ENCODE data around the gene FEZ2.

Gene FEZ2

DNA sequence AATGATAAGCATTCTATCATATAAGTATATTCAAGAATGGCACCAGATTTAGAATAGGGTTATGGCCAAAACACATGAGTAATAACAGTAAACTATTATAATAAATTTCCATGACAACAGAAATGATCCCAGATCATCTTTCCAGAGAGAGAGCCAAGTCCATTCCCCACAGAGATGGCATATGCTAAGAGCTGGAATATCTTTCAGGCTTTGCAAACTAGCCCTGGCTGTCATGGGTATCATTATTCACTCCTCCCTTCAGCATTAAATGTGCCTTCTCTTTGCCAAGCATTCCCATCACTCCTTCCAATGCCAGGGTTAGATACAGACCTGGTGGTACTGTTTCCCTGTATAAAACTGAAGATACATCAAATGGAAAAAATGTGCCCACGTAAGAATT, 10.9 kb downstream of the FEZ2 start:
- DNase-seq (ENCODE audit: low read depth in 3 of 3): no peak

DNA sequence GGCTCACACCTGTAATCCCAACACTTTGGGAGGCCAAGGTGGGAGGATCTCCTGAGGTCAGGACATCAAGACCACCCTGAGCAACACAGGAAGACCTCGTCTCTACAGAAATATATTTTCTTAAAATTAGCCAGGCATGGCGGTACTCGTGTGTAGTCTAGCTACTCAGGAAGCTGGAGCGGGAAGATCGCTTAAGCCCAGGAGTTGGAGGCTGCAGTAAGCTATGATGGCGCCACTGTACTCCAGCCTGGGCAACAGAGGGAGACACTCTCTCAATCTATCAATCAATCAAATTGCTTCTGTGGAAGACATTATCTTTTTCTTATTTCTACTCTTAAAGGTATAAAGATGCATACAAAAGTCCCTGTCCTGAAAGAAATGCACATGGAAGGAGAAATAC, 11.3 kb downstream of the FEZ2 start:
- DNase-seq (ENCODE audit: low read depth in 3 of 3): no peak

DNA sequence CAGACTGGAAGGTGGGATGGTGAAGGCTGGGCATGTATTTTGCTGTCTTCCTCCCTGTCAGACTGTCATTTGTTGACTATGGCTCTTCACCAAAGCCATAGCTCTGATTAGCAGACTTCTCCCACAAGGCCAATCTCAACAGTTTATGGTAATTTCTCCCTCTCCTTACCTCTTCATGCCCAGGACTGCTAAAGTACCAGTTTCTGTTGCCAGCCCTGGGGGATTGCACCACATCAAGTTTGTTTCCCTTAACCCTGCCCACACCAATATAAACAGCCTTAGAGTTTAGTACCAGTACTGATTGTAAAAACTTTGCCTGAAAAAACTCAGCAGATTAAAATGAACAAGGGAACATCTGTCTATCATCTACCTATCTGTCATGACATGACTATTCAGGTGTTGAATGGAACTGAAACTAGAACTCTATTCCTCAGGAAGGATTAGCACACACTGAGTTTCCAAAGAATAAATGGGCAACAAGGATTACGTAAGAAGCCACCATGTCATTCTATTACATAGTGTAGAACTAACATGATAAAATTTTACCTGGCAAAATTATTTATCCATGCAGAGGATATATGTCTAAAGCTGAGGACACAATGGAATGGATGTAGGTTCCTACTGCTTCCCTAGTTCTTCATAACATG, 13.7 kb downstream of the FEZ2 start:
- no peak for DNase-seq (ENCODE audit: low read depth in 3 of 3)

DNA sequence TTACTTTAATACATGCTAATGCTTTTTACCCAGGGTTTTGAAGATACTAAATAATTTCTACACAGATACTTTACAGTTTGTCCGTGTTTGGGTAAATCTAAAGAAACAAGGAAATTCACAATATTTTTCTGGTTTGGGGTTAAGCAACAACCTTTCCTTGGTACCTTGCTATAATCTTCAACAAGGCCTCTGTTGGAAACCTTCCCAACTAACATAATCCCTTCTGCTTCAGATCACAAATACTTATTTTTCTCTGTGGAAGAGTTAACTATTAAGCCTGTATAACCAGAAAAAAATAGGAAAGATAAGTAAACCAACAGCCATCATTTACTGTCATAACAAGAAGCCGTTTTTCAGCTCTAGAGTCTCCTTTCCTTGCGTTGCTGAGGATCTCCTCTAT, 15.0 kb downstream of the FEZ2 start:
- DNase-seq (ENCODE audit: low read depth in 3 of 3): no peak

DNA sequence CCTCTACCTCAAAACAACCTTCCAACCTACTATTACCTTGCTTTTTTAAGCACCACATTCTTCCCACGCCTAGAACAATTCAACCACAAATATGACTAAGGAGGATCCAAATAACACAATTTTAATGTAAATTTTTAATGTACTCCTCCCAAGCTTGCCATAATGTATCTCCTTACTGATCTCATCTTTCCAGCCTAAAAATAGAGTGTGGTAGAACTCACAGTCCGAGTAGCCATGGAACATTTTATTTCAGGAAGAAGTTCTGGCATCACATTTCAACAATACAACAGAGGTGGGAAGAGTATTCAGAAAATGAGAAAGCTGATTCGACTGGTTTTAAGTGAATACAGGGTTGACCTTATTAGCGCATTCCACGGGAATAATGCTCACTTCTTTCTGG, 15.4 kb downstream of the FEZ2 start:
- no peak for DNase-seq (ENCODE audit: low read depth in 3 of 3)

DNA sequence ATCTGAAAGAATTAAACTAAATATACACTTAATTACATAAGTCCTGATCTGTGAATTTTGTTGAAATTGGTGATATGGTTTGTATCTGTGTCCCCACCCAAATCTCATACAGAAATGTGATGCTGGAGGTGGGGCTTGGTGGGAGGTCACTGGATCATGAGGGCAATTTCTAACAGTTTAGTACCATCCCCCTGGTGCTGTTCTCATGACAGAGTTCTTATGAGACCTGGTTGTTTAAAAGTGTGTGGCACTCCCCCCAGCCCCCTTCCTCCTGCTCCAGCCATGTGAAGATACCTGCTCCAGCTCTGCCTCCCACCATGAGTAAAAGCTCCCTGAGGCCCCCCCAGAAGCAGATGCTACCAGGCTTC, 18.7 kb downstream of the FEZ2 start:
- no peak for DNase-seq (ENCODE audit: low read depth in 3 of 3)

DNA sequence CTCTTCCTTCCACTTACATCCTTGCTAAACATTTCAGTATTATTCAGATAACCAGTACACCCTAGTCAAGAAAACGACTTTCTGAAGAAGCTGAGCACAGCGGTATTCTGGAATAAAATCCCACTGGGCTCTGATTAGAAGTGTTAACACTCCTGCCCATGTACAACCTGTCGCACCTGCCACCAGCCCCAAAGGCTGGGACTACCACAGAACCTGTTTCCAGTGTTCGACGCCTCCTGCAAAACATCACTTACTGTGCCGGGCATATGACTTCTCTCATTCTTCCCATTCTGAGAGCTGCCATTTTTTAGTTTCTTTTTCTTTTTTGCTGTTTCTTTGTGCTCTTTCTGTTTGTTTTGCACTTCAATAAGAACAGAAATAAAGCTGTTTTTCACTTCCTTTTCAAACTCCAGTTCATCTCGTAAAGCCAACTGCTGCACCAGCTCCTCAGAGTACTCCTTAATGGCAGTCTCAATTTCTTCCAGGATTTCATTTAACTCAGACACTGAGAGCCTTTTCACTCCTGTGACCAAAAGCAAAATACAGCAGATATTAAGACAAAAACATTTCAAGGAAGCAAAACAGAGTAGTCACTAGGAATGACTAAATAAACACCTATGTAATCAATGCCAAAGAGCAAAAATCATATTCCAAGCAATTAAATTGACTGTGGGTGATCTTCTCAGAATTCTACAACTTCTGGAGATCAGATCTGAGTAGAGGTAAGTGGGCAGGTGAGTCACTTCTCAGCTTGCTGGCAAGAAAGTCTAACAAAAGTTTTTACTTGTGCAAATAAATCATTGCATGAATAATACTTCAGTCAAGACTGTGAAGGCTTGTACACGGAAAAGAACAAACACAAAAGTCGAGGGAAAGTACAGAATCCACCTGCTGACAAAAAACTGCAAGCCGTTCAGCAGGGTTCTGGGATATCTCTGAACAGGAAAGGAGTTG, 19.3 kb downstream of the FEZ2 start:
- no peak for DNase-seq (ENCODE audit: low read depth in 3 of 3)

DNA sequence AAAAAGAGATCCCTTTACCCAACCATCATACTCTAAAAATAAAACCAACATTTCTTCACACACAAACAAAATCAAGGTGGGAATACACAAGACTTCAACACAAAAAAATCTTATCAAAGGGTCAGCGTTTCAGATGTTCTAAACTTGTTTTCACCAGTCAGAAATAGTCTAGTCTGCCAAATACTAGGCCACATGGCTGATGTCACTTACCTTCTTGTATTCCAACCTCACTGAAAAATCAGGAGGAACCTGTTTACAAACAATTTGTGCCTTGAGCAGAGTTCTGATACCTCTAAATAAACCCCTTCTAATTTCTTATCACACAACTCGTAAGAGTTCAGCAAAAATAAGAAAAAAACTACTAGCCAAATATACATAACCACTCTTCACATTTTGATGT, 20.1 kb downstream of the FEZ2 start:
- no peak for DNase-seq (ENCODE audit: low read depth in 3 of 3)

DNA sequence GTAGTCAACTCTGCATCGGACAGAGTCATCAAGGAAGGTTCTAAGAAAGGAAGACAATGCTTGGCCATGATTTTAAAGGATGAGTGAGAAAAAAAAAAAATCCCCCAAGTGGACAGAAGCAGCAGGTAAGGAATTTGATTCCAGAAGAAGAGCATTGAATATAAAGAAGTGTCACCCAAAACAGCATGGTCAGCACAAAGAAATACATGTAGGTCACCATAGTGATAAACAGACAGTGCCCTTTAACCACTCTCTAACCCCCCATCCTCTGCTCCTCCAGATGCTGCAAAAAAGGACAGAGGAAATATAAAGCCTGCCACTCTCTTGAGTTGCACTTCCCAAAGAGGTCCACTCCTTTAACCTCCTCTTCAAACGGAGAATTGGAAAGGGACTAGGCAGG, 23.4 kb downstream of the FEZ2 start:
- no peak for DNase-seq (ENCODE audit: low read depth in 3 of 3)

DNA sequence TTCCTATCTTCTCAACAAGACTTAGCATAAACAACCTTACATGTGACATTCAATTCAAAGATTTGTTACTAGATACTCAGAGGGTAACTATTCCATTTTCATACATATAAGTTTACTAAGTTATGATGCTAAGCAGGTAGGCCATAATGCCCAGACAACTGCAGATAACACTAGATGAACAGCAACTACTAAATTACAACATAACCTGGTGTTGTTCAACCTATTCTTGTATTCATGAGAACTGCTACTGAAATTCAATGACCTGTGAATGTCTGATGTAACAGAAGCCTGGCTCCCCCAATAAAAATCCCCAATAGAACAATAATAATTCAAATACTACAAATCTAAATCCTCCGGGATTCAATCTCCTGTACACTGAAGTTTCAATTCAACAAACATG, 24.8 kb downstream of the FEZ2 start:
- DNase-seq (ENCODE audit: low read depth in 3 of 3): no peak

DNA sequence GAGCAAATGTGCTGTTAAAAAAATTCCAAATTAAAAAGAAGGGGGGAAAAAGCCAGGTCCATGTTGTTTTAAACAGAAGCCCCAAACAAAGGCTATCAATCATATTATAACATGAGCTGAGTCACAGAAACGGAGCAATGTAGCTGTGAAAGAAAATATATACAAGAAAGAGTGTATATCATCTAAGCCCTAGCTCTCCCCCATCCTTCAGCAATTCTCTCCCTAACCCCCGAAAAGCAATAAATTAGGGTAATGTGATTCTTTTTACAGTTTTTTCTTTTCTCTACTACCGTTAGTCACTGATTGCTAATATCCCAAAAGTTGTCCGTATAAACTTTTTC, 25.3 kb downstream of the FEZ2 start:
- DNase-seq (ENCODE audit: low read depth in 3 of 3): no peak

DNA sequence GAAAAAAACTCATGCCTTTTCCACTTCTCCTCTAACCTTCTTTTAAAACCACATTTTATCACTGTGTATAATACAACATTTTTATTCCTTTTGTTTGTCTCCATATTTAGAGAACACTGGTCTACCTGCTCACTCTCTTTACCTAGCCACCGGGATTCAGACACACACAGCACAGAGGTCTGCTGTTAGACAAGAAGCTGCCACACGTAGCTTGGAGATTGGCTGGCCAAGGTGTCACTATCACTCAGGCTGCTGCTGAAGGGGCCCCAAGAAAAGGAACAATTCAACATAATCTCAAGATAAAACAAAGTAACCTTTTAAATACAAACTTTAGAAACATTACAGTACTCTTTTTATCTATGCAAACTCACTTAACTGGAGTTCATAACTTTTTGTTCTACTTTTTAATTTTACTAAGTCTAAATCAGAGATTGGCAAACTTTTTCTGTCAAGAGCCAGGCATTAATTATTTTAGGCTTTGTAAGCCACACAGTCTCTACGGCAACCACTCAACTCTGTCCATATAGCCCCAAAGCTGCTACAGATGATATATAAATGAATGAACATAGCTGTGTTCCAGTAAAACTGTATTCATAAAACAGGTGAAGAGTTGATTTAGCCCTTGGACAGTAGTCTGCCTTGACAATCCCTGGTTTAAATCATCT, 25.8 kb downstream of the FEZ2 start:
- no peak for DNase-seq (ENCODE audit: low read depth in 3 of 3)

DNA sequence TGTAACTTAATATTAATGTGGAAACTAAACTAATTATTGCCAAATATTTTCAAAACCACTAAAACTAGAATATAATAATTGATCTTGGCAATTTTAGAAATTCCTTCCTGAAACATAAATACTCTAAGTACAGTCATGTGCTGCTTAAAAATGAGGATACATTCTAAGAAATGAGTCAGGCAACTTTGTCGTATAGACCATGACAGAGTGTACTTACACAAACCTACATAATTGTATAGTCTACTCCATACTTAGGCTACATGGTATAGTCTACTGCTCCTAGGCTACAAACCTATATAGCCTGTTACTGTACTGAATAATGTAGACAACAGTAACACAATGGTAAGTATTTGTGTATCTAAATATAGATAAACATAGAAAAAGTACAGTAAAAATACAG, 27.6 kb downstream of the FEZ2 start:
- no peak for DNase-seq (ENCODE audit: low read depth in 3 of 3)

DNA sequence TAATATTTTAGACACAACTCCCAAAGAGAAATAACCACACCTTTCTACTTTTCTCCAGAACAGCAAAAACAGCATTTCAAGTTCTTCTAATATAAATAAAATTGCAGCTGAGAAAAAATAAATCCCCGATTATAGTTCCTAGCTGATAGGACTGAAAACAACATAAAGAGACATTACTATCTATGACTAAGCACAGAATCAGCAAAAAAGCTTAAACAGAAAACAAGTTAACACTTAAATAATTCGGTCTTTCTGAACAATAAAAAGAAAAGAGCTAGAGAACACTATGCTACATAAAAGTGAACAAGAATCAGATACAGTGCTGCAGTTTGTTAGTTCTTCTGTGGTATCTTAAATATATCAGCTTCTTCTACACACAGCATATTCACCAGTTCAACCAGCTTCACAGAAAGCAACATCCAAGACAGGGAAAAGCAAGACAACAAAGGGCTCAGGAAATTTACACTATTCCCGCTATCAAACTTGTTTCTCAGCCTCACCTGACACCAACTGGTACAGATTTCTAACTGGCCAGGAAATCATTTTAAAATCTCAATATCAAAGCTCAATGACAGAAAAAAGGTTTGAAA, 28.6 kb downstream of the FEZ2 start:
- DNase-seq (ENCODE audit: low read depth in 3 of 3): no peak

DNA sequence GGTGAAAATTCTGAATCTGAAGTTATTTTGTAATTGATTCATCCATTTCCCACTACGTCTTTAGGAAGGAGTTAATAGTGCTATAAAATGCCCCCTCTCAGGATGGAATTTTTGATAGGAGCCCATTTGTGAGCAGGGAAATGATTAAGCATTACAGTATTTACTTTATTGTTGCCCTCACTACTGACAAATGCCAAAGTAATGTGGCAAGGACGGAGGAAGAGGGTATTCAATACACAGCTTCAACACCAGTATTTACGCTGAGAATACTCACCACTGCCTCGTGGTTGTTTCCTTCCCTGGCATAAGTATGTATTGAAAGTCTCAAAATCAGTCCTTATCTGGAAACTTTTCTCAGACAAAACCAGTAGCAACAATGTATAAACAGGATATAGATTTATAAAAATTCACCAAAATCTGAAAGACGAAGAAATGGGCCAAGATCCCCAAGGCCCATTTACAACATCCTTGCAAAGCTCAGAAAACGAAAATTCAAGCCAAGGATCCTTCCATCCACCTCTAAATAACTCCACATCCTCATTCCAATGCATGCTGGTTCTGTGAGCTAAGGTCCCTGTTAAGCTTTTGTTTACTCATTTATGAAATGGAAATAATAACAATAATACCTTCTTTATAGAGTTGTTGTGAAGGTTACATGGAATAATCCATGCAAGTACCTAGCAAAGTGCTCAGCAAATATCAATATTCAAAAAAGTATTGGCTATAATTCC, 29.3 kb downstream of the FEZ2 start:
- DNase-seq (ENCODE audit: low read depth in 3 of 3): no peak

DNA sequence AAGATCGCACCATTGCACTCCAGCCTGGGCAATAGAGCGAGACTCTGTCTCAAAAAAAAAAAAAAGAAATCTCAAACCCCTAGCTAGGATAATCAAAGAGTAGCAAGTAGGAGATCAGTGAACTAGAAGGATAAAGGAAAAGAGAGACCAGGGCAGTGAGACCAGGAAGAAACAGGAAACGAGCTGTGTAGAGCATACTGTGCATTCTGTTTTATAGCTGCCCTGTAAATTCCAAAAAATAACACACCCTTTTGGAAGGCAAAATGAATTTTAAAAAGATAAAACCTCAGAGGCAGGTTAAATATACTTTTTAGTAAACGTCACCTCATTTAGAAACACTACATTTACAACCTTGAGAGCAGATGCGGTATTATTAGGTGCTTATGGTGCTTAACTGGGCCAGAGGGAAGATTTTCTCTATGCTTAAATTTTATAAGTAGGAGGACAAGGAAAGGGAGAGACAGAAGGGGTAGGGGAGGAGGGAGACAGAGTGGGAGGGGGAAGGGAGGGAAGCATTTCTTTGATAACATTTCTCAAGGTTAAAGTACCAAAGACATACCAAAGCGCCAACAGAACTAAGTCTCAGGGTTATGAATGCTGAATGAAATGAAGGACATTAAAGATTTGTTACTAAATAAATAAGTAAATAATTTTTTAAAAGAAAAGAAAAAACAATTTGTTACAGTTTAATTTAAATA, 30.1 kb downstream of the FEZ2 start:
- DNase-seq (ENCODE audit: low read depth in 3 of 3): no peak

DNA sequence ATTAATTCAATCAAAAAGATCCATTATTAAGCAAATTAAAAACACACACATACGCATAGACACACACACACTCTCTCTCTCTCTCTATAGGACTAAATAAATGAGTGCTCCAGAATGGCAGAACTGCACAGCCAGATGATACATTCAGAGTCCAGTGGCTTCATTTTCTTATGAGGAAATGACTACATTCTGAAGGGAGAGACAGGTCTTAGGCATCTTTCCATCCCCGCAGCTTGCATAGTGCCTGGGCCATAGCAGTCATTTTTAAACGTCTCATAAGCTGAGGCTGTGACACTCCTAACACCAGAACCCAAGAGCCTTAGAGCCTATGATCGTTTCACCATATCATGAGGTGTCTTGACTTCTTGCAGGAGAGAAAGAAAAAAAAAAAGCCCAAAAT, 31.1 kb downstream of the FEZ2 start:
- no peak for DNase-seq (ENCODE audit: low read depth in 3 of 3)

DNA sequence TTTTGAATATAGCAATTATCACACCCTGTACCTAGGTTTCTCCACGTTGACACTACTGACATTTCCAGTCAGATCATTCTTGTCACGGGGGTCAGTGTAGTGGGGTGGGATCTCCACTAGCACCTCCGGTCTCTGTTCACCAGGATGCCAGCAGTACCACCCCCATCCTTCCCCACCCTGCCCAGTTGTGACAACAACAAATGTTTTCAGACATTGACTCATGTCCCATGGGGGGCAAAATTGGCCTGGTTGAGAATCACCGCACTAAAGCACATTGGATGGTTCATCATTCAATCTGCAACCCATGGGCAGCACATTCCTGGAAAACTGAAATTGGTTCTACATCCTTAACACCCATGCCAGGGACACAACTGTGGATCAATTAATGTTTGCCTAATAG, 32.3 kb downstream of the FEZ2 start:
- DNase-seq (ENCODE audit: low read depth in 3 of 3): no peak

DNA sequence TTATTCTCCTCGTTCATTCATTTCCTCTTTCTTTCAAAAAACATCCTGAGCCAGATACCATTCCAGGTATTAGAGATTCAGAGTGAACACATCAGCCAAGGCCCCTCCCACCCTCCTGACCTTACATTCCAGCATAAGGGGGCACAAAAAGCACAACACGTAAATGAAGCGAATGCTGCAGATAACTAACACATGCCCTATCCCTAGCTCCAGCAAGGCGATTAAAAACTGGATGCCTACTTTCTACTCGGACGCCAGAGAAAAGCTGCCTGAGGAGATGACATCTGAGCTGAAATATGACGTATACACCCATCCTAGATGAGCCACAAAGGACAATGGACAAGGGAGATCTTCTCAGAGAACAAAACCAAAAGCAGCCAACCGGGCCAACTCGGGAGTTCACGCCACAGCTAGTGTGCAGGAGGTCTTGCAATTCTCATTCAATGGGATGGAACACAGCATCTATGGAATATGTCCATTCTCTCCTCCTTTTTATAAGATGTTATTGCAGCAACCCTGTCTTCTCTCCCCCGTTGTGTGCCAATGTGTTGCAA, 33.5 kb downstream of the FEZ2 start:
- DNase-seq (ENCODE audit: low read depth in 3 of 3): no peak

DNA sequence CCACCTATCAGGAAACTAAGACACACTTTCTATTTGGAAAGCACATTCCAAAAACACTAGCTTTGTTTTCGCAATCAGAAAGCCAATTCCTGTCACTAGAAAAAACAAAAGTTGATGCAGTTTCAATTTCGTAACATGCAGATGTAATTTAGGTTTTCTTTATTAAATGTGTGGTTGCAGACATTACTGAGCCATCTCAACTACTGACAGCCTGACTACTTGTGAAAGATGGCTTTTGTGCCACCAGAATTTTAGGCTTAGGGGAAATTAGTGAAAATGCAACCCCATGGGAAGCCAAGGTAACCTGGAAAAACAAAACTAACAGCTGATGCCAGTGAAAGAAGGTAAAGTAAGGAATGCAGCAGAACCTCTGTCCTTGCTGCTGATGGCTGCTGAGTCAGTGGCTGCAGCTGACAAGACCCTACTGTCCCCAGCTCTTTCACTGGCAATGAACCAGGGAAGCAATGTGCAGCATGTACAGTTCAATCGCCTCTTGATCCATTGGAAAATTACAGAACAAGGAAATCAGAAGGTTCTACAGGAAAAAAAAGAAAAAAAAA, 34.9 kb downstream of the FEZ2 start:
- DNase-seq (ENCODE audit: low read depth in 3 of 3): no peak

DNA sequence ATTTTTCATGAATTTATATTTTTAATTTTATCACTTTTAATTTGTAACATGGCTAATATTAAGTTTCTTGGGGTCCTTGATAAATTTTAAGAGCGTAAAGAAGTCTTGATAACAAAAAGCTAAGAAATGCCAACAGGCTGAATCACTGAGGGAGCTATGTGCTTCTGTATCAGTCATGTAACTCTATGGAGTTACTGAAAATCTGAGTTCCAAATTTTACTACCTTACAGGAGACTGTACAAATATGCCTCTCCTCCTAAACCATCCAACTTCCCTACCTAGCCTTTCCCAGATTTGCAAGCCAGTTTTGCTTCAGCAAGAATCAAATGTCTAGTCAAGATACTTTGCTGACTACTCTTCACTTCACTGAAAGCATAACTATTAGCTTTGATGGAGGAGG, 35.7 kb downstream of the FEZ2 start:
- no peak for DNase-seq (ENCODE audit: low read depth in 3 of 3)
